ENCODE results near the gene BMPR1A. TPM values are rescaled to one million over a fixed set of nuclear protein-coding genes. Genes with fewer than 3 reads are reported as not detected.

Gene BMPR1A
- total and polyA plus RNA-seq, 9 of the 15 experiments (the other 6 are each of a cell fraction or from before 2014, with no cell fraction given) = 1.6 to 17.5 (median 9.1) TPM

DNA sequence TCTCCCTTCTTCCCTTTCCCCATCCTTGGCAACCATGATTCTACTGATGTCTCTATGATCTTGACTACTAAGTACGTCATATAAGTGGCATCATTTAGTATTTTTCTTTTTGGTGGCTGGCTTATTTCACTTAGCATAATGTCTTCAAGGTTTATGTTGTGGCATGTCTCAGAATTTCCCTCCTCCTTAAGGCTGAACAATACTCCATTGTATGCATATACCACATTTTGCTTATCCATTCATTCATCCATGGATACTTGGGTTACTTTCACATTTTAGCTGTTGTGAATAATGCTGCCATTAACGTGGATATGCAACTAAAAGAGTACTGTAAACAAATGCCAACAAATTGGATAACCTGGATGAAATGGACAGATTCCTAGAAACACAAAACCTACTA lies 60.8 kb downstream of the BMPR1A start:
- H3K36me3 ChIP-seq (ENCODE audit: control insufficient read depth, insufficient read depth, low read length) = 0 out of 3 replicates have a peak, but pooled peaks cover 3% of the 10 kb centered on the region
- H3K79me2 ChIP-seq (ENCODE audit: control insufficient read depth, insufficient read depth, low read length) = peaks cover 42% of the 10 kb centered on the region
- no peak for ATAC-seq
- no peak overlapping the region for H3K4me2 ChIP-seq (ENCODE audit: insufficient read depth, low read length)
- H3K4me1 ChIP-seq (replicated peaks in 1 of 2; ENCODE audit: control insufficient read depth in 2 of 2, insufficient read depth in 2 of 2, low read length in 2 of 2) = peaks cover 0 to 16% of the 10 kb centered on the region in 2 experiments; a peak in 3 of 5 replicates
- no peaks in the 10 kb centered on the region for H3K9me3 ChIP-seq (replicated peaks; ENCODE audit: control insufficient read depth, insufficient read depth, low read depth, low read length)
- no peak overlapping the region for H3K4me3 ChIP-seq
- H4K20me1 ChIP-seq (replicated peaks; ENCODE audit: control insufficient read depth, insufficient read depth, low read length) = no peaks in the 10 kb centered on the region; the same call in 1 of the 2 replicates
- BruUV-seq (replicated peaks) = no TSS peak
- H3K9ac ChIP-seq (ENCODE audit: insufficient read depth in 1 of 2, low read depth in 2 of 2, low read length in 2 of 2) = no peak overlapping the region
- no peaks in the 10 kb centered on the region for H3K9me1 ChIP-seq (ENCODE audit: control insufficient read depth, insufficient read depth, low read length)
- in situ Hi-C loops (cut with MboI) (no loop called here), intact Hi-C loops (cut with micrococcal nuclease) (no loop called here)
- DNase-seq (ENCODE audit: extremely low read depth in 1 of 4, low spot score in 3 of 4) = no peak
- CTCF ChIA-PET (ENCODE audit: low intra/inter-chr PET ratio) = interaction anchor here (0.6 kb wide), 1 partner anchor 148 kb away, joined by 3 read pairs; no protein-coding TSS in a partner anchor
- no peak overlapping the region for H3K27ac ChIP-seq (ENCODE audit: extremely low read depth, low read depth, low read length)
- H2AFZ ChIP-seq (ENCODE audit: low read depth, low read length) = no peak overlapping the region
- FAIRE-seq = no peak
- no peaks in the 10 kb centered on the region for H3K27me3 ChIP-seq (ENCODE audit: control insufficient read depth in 2 of 2, insufficient read depth in 2 of 2, low read length in 2 of 2)
- POLR2A ChIA-PET = no interaction called here
- 8% methylated on average over 1 of the region's 2 CpGs for WGBS (ENCODE audit: insufficient coverage, low coverage, missing lambda C conversion rate)
- TF ChIP-seq KDM1A (IDR thresholded peaks at IDR 0.05) = no peak
- TF ChIP-seq ZNF561 (CRISPR knock-in tag; conservative IDR thresholded peaks at IDR 0.05) = no peak
- TF ChIP-seq GABPA (tag; conservative IDR thresholded peaks at IDR 0.05; ENCODE audit: low read depth) = no peak
- no peak for TF ChIP-seq SETDB1 (IDR thresholded peaks at IDR 0.05; ENCODE audit: low read length)
- TF ChIP-seq NCOA1 (IDR thresholded peaks at IDR 0.05; ENCODE audit: low read depth) = no peak
- TF ChIP-seq, protein P1, sequence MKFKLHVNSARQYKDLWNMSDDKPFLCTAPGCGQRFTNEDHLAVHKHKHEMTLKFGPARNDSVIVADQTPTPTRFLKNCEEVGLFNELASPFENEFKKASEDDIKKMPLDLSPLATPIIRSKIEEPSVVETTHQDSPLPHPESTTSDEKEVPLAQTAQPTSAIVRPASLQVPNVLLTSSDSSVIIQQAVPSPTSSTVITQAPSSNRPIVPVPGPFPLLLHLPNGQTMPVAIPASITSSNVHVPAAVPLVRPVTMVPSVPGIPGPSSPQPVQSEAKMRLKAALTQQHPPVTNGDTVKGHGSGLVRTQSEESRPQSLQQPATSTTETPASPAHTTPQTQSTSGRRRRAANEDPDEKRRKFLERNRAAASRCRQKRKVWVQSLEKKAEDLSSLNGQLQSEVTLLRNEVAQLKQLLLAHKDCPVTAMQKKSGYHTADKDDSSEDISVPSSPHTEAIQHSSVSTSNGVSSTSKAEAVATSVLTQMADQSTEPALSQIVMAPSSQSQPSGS (CRISPR knock-in tag; IDR thresholded peaks at IDR 0.05) = no peak
- no peak for TF ChIP-seq MEF2A (IDR thresholded peaks at IDR 0.05; ENCODE audit: control insufficient read depth, low read depth, low read length)
- no peak for TF ChIP-seq JUNB (CRISPR knock-in tag; conservative IDR thresholded peaks at IDR 0.05)

Measured in K562 (cell line).